Keratinocyte (primary cell): Measurements from ENCODE around the gene PTPRN2. TPM values are rescaled to one million over a fixed set of nuclear protein-coding genes. Genes with fewer than 3 reads are reported as not detected.

Experiments
- DNase-seq: peaks from one replicate; pipeline ENCODE4 v3.0.0-alpha.2; 2011; ENCODE audit warnings: low read depth, missing footprints, low spot score
- FAIRE-seq: peaks from 2 replicates; lab custom pipeline; 2011; peaks lifted over from hg19 to GRCh38; lab: Jason Lieb, UNC
- H2AFZ ChIP-seq: 2 replicates; pipeline ENCODE4 v1.6.0; 2012; ENCODE audit warnings: low read length, control low read depth, inconsistent platforms; ENCODE audit not compliant: control insufficient read depth
- H3K27ac ChIP-seq: 2 replicates; pipeline ENCODE4 v1.5.1; 2011; ENCODE audit warnings: low read length; ENCODE audit not compliant: control insufficient read depth, insufficient read depth
- H3K27me3 ChIP-seq: 3 replicates; pipeline ENCODE4 v1.6.0; 2011; ENCODE audit warnings: low read length; ENCODE audit not compliant: control insufficient read depth, insufficient read depth; ENCODE audit errors: extremely low read depth
- H3K36me3 ChIP-seq, 2 experiments: 2 replicates in 1 of 2; 3 replicates in 1 of 2; pipeline ENCODE4 v1.5.1; 2011; ENCODE audit warnings: low read length in 2 of 2, mild to moderate bottlenecking in 1 of 2; ENCODE audit not compliant: control insufficient read depth in 2 of 2, insufficient read depth in 2 of 2; ENCODE audit errors: extremely low read depth in 1 of 2
- H3K4me1 ChIP-seq: 3 replicates; pipeline ENCODE4 v1.5.1; 2011; ENCODE audit warnings: low read length; ENCODE audit not compliant: control insufficient read depth, insufficient read depth; ENCODE audit errors: extremely low read depth
- H3K4me2 ChIP-seq: 3 replicates; pipeline ENCODE4 v1.6.0; 2011; ENCODE audit warnings: low read depth, low read length; ENCODE audit not compliant: control insufficient read depth, insufficient read depth; ENCODE audit errors: extremely low read depth
- H3K4me3 ChIP-seq, 3 experiments: fragments of 200-600 bp in 1 of 3; sonication (generic) in 1 of 3; 2 replicates in 2 of 3; 3 replicates in 1 of 3; pipeline ENCODE4 v1.5.1; 2011 to 2016; ENCODE audit warnings: low read length in 3 of 3, mild to moderate bottlenecking in 3 of 3, control low read depth in 2 of 3, inconsistent platforms in 1 of 3, low read depth in 1 of 3, mixed read lengths in 1 of 3, mixed run types in 1 of 3, moderate library complexity in 1 of 3; ENCODE audit not compliant: control insufficient read depth in 2 of 3, insufficient read depth in 2 of 3; ENCODE audit errors: extremely low read depth in 1 of 3
- H3K79me2 ChIP-seq: 2 replicates; pipeline ENCODE4 v1.6.0; 2012; ENCODE audit warnings: low read length; ENCODE audit not compliant: control insufficient read depth, insufficient read depth
- H3K9ac ChIP-seq: 3 replicates; pipeline ENCODE4 v1.6.0; 2011; ENCODE audit warnings: low read length; ENCODE audit not compliant: control insufficient read depth, insufficient read depth; ENCODE audit errors: extremely low read depth
- H3K9me1 ChIP-seq: 3 replicates; pipeline ENCODE4 v1.6.0; 2011; ENCODE audit warnings: low read length; ENCODE audit not compliant: control insufficient read depth, insufficient read depth; ENCODE audit errors: extremely low read depth
- H3K9me3 ChIP-seq: 2 replicates; pipeline ENCODE4 v1.5.1; 2012; ENCODE audit warnings: low read depth, low read length; ENCODE audit not compliant: control insufficient read depth
- H4K20me1 ChIP-seq: 3 replicates; pipeline ENCODE4 v1.6.0; 2011; ENCODE audit warnings: low read length; ENCODE audit not compliant: control insufficient read depth, insufficient read depth; ENCODE audit errors: extremely low read depth
- EZH2 ChIP-seq: IDR thresholded peaks from one replicate; pipeline ENCODE4 v1.6.1; 2012; ENCODE audit warnings: inconsistent platforms, mild to moderate bottlenecking, low read length, moderate library complexity
- dilution Hi-C: fragments of 300-500 bp; cut with MboI; formaldehyde crosslinking; loops from one replicate; pipeline ENCODE4 v1.7.0; 2020; ENCODE audit warnings: low sequenced_read_pairs; ENCODE audit not compliant: extremely low pct_ligation_motif_present
- polyA plus RNA-seq, 5 experiments: library from polyadenylated mRNA; depleted of rRNA in 3 of 5; stranded (reverse) in 3 of 5; stranded (forward) in 1 of 5; unstranded in 1 of 5; fragments of >200 nt; gene quantifications; 1 replicate in 1 of 5; 2 replicates in 3 of 5; 3 replicates in 1 of 5; pipeline versions ENCODE4 v1.2.1 to v1.2.3, GENCODE V29; 2011 to 2012; ENCODE audit warnings: missing spikeins in 2 of 5, low read depth in 1 of 5, low replicate concordance in 1 of 5
- TF ChIP-seq, protein P1 (sequence below), 3 experiments: IDR thresholded peaks in 1 of 3; conservative IDR thresholded peaks in 1 of 3; optimal IDR thresholded peaks in 1 of 3; 2 replicates in 2 of 3; 3 replicates in 1 of 3; pipeline versions ENCODE3 to v1.5.1; 2011; ENCODE audit warnings: low read length in 3 of 3, mild to moderate bottlenecking in 3 of 3, moderate library complexity in 2 of 3, control low read depth in 1 of 3, inconsistent platforms in 1 of 3; ENCODE audit not compliant: insufficient read depth in 2 of 3; ENCODE audit errors: extremely low read depth in 1 of 3

Gene PTPRN2
- polyA plus RNA-seq, 1 donor (not counting 4 experiments of a cell fraction or from before 2014, with no cell fraction given) = not detected

DNA sequence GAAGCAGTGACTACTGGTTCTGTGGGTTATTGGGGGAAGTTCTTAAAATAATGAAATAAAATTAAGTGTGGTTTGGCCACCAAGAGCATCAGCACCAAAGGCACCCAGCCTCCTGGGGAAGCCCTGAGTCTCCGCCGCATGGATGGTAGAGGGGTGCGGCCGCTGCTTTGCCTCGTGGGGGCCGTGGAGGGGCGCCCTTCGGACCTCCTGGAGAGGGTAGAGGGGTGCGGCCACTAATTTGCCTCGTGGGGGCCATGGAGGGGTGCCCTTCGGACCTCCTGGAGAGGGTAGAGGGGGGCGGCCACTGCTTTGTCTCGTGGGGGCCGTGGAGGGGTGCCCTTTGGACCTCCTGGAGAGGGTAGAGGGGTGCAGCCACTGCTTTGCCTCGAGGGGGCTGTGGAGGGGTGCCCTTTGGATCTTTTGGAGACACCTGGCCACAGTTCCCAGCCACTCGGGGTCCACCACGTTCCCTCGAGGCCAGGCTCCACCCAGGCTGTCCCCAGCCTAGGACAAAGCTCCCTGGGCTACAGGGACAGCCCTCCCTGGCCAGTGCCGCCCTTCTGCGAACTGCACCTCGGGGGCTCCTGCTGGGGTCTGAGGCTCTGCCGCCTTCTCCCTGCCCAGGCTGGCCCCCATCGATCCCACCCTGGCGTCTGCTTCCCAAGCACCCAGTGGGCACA, 535.1 kb downstream of the PTPRN2 start:
- dilution Hi-C loops = no loop called here
- H3K27me3 ChIP-seq = no peaks in the 10 kb centered on the region
- H3K4me2 ChIP-seq = no peak overlapping the region
- DNase-seq (no peak), FAIRE-seq (no peak)
- no peaks in the 10 kb centered on the region for H3K9me1 ChIP-seq
- H3K79me2 ChIP-seq = no peaks in the 10 kb centered on the region
- H3K27ac ChIP-seq = no peak overlapping the region
- TF ChIP-seq EZH2 = no peak
- TF ChIP-seq, protein P1, sequence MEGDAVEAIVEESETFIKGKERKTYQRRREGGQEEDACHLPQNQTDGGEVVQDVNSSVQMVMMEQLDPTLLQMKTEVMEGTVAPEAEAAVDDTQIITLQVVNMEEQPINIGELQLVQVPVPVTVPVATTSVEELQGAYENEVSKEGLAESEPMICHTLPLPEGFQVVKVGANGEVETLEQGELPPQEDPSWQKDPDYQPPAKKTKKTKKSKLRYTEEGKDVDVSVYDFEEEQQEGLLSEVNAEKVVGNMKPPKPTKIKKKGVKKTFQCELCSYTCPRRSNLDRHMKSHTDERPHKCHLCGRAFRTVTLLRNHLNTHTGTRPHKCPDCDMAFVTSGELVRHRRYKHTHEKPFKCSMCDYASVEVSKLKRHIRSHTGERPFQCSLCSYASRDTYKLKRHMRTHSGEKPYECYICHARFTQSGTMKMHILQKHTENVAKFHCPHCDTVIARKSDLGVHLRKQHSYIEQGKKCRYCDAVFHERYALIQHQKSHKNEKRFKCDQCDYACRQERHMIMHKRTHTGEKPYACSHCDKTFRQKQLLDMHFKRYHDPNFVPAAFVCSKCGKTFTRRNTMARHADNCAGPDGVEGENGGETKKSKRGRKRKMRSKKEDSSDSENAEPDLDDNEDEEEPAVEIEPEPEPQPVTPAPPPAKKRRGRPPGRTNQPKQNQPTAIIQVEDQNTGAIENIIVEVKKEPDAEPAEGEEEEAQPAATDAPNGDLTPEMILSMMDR (optimal IDR thresholded peaks at IDR 0.05 in 1 of 3, IDR thresholded peaks at IDR 0.05 in 1 of 3, conservative IDR thresholded peaks at IDR 0.05 in 1 of 3; ENCODE audit: extremely low read depth in 1 of 3, insufficient read depth in 2 of 3, low read length in 3 of 3) = no peak
- H3K9me3 ChIP-seq = peaks cover 21% of the 10 kb centered on the region
- no peak overlapping the region for H3K9ac ChIP-seq
- no peaks in the 10 kb centered on the region for H3K4me1 ChIP-seq
- no peaks in the 10 kb centered on the region for H3K36me3 ChIP-seq
- H3K4me3 ChIP-seq = no peak overlapping the region
- no peaks in the 10 kb centered on the region for H4K20me1 ChIP-seq
- no peak overlapping the region for H2AFZ ChIP-seq

DNA sequence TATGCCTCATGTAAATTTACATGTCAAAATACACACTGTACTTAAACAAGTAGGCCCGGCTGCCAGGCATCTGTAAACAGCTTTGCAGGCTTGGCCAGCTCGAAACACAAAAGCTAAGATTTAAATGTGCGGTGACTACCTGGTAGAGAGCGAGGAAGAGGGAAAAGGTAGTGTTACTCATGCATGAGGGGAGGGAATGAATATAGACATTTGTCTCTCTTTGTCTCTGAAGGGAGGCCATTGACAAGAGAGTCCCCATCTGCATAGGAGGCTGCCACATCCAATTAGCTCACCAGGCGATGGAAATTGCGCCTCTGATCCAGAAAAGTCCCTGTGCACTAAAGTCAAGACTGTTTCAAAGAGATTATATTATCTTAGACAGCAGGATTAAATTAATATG, 535.8 kb downstream of the PTPRN2 start:
- dilution Hi-C loops = no loop called here
- Histone ChIP-seq H3K27ac (no peak overlapping the region), H3K4me2 (no peak overlapping the region), H2AFZ (no peak overlapping the region), H3K9me3 (peaks cover 23% of the 10 kb centered on the region), H3K27me3 (no peaks in the 10 kb centered on the region), H3K9me1 (no peaks in the 10 kb centered on the region), H3K9ac (no peak overlapping the region), H3K4me3 (no peak overlapping the region), H3K79me2 (no peaks in the 10 kb centered on the region), H3K36me3 (no peaks in the 10 kb centered on the region), H3K4me1 (no peaks in the 10 kb centered on the region), H4K20me1 (no peaks in the 10 kb centered on the region)
- no peak for DNase-seq
- no peak for TF ChIP-seq EZH2
- TF ChIP-seq, protein P1 (optimal IDR thresholded peaks at IDR 0.05 in 1 of 3, IDR thresholded peaks at IDR 0.05 in 1 of 3, conservative IDR thresholded peaks at IDR 0.05 in 1 of 3; ENCODE audit: extremely low read depth in 1 of 3, insufficient read depth in 2 of 3, low read length in 3 of 3) = no peak
- FAIRE-seq = no peak
